Caco-2 (cell line): Measurements from ENCODE around the gene FZD2. TPM values are rescaled to one million over a fixed set of nuclear protein-coding genes. Genes with fewer than 3 reads are reported as not detected.

Experiments
- BruUV-seq: library from RNA; stranded (reverse); fragments of 400-500 nt; replicated peaks from 2 replicates; lab custom pipeline; 2021; lab: Mats Ljungman, UMichigan
- CTCF ChIA-PET: fragments of 300-600 bp; sonication (Branson Sonifier 250); formaldehyde crosslinking; loops from one replicate; lab custom pipeline; 2022; ENCODE audit warnings: antibody characterized with exemption; lab: Charles Lee
- POLR2A ChIA-PET: fragments of 300-600 bp; sonication (Branson Sonifier 250); formaldehyde crosslinking; loops from one replicate; lab custom pipeline; 2022; ENCODE audit warnings: antibody characterized with exemption; lab: Charles Lee
- DNase-seq, 2 experiments: peaks; one replicate each; pipeline versions ENCODE4 v3.0.0 to v3.0.0-alpha.2; 2020 to 2022
- H3K27me3 ChIP-seq: replicated peaks from 2 replicates; pipeline ENCODE4 v1.6.0; 2011; ENCODE audit warnings: low read length; ENCODE audit not compliant: control insufficient read depth, insufficient read depth
- H3K36me3 ChIP-seq: 2 replicates; pipeline ENCODE4 v1.5.1; 2011; ENCODE audit warnings: low read length; ENCODE audit not compliant: control insufficient read depth, insufficient read depth
- H3K4me1 ChIP-seq: fragments of 250-450 bp; sonication (Bioruptor Pico); 2 replicates; pipeline ENCODE4 v1.5.1; 2020; ENCODE audit warnings: mild to moderate bottlenecking
- H3K4me3 ChIP-seq: 2 replicates; pipeline ENCODE4 v1.5.1; 2011; ENCODE audit warnings: low read depth, mild to moderate bottlenecking, control low read depth, low read length
- H3K9me3 ChIP-seq: fragments of 250-450 bp; sonication (Bioruptor Pico); 2 replicates; pipeline ENCODE4 v1.5.1; 2020; ENCODE audit warnings: mild to moderate bottlenecking, moderate library complexity
- H3K27ac Mint-ChIP-seq: one replicate; pipeline ENCODE4 v1.8.0; 2022; ENCODE audit warnings: mixed read lengths; ENCODE audit not compliant: unreplicated experiment
- H3K27me3 Mint-ChIP-seq: one replicate; pipeline ENCODE4 v1.8.0; 2022; ENCODE audit warnings: mixed read lengths; ENCODE audit not compliant: insufficient read depth, unreplicated experiment
- H3K36me3 Mint-ChIP-seq: one replicate; pipeline ENCODE4 v1.8.0; 2022; ENCODE audit warnings: mild to moderate bottlenecking, mixed read lengths; ENCODE audit not compliant: insufficient read depth, unreplicated experiment
- H3K4me1 Mint-ChIP-seq: one replicate; pipeline ENCODE4 v1.8.0; 2022; ENCODE audit warnings: low read depth, mixed read lengths; ENCODE audit not compliant: unreplicated experiment
- H3K4me3 Mint-ChIP-seq: one replicate; pipeline ENCODE4 v1.8.0; 2022; ENCODE audit warnings: mild to moderate bottlenecking, moderate library complexity, mixed read lengths; ENCODE audit not compliant: unreplicated experiment
- H3K9me3 Mint-ChIP-seq: one replicate; pipeline ENCODE4 v1.8.0; 2022; ENCODE audit warnings: mixed read lengths; ENCODE audit not compliant: unreplicated experiment
- intact Hi-C: fragments of 100-400 bp; cut with micrococcal nuclease; formaldehyde crosslinking; loops from one replicate; pipeline ENCODE4 v1.10.0; 2022; ENCODE audit not compliant: unreplicated experiment
- total RNA-seq: library from RNA; stranded (reverse); gene quantifications from 2 replicates; pipeline ENCODE4 v1.2.3, GENCODE V29; 2022
- TF ChIP-seq, protein P1 (sequence below), 2 experiments: fragments of 200-600 bp in 1 of 2; IDR thresholded peaks; 1 replicate in 1 of 2; 2 replicates in 1 of 2; pipeline versions ENCODE4 v1.5.1 to v1.8.0; 2011 to 2022; ENCODE audit warnings: antibody characterized with exemption in 1 of 2, control low read depth in 1 of 2, inconsistent platforms in 1 of 2, low read depth in 1 of 2, low read length in 1 of 2, mild to moderate bottlenecking in 1 of 2, moderate library complexity in 1 of 2; ENCODE audit not compliant: insufficient read depth in 1 of 2, severe bottlenecking in 1 of 2, unreplicated experiment in 1 of 2

FZD2 gene
- total RNA-seq, 1 experiment from 2014 or later: 39.5 TPM

DNA sequence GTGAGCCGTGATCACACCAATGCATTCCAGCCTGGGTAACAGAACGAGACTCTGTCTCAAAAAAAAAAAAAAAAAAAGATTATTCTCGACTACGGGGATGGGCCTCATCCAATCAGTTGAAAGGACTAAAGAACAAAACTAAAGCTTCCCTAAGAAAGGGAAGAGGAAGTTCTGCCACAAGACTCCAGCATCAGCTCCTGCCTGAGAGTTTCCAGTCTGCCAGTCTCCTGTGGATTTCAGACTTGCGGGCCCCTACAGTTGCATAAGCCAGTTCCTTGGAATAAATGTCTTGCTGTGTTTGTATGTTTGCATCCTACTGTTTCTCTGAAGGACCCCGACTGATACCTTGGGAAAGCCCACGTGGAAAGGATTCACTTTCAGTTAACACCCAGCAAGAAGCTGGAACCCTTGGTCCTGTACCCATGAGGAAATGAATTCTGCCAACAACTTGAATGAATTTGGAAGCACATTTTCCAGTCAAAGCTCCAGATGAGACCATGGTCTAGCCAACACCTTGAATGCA is 26.3 kb upstream of the FZD2 start:
- CTCF ChIA-PET: interaction anchor here (0.5 to 1.2 kb wide), 2 partner anchors 109 to 139 kb away, joined by 3 to 6 read pairs; no protein-coding TSS in a partner anchor
- Mint-ChIP-seq H3K9me3 (peaks cover 8% of the 10 kb centered on the region), H3K4me1 (peaks cover 15% of the 10 kb centered on the region), H3K36me3 (peaks cover 5% of the 10 kb centered on the region), H3K27ac (no peak overlapping the region), H3K4me3 (no peak overlapping the region), H3K27me3 (no peaks in the 10 kb centered on the region)
- TF ChIP-seq, protein P1, sequence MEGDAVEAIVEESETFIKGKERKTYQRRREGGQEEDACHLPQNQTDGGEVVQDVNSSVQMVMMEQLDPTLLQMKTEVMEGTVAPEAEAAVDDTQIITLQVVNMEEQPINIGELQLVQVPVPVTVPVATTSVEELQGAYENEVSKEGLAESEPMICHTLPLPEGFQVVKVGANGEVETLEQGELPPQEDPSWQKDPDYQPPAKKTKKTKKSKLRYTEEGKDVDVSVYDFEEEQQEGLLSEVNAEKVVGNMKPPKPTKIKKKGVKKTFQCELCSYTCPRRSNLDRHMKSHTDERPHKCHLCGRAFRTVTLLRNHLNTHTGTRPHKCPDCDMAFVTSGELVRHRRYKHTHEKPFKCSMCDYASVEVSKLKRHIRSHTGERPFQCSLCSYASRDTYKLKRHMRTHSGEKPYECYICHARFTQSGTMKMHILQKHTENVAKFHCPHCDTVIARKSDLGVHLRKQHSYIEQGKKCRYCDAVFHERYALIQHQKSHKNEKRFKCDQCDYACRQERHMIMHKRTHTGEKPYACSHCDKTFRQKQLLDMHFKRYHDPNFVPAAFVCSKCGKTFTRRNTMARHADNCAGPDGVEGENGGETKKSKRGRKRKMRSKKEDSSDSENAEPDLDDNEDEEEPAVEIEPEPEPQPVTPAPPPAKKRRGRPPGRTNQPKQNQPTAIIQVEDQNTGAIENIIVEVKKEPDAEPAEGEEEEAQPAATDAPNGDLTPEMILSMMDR (IDR thresholded peaks at IDR 0.05; ENCODE audit: insufficient read depth in 1 of 2, low read depth in 1 of 2, low read length in 1 of 2, severe bottlenecking in 1 of 2, unreplicated experiment in 1 of 2): no peak
- intact Hi-C loops: loop anchor here (5.0 kb wide), 1 partner anchor 336 kb away; no protein-coding TSS in a partner anchor
- H3K36me3 ChIP-seq: no peaks in the 10 kb centered on the region
- no peak overlapping the region for H3K4me3 ChIP-seq
- peaks cover 30% of the 10 kb centered on the region for H3K4me1 ChIP-seq
- POLR2A ChIA-PET: no interaction called here
- BruUV-seq: no TSS peak
- no peak for DNase-seq
- H3K9me3 ChIP-seq: peaks cover 7% of the 10 kb centered on the region; the same call in 1 of the 2 replicates
- no peaks in the 10 kb centered on the region; the same call in 1 of the 2 replicates for H3K27me3 ChIP-seq

DNA sequence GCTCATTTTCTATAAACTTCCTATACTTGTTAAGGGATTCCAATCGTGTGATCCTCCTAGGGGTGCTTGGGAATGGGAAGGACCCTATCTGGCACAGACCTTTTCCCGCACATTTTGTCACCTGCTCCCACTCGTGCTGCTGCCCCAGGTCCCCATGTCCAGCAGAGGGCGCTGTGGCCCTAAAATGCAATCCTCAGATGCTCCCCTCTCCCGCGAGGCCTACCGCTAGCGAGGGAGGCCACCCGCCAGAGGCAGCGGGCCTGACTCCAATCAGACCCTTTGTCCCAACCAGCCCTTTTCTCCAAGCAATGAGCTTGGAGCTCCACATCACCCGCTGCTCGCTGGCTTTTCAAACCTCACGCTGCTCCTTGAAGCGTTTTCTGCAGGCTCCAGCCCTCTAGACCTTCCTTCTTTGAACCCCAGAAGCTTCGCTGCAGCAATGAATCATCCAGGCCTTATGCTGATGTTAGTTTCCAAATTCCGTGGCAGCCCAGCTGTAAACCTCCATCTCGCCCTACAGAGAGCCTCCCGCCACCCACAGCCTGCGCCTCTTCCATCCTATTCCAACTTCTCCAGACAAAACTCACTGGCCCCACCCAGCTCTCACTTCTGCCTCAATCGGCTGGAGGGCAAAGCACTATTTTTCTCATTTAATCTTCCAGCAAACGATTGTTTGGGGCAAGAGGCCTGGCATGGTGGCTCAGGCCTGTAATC is 23.6 kb upstream of the FZD2 start:
- ChIA-PET CTCF (interaction anchor here (0.7 to 1.5 kb wide), 12 partner anchors 8 to 138 kb away, joined by 3 to 13 read pairs (median 5); partner anchors contain the start of gene FZD2), POLR2A (interaction anchor here (0.9 kb wide), 1 partner anchor 24 kb away, joined by 3 read pairs; the partner anchor contains the start of gene FZD2)
- H3K36me3 Mint-ChIP-seq: peaks cover 4% of the 10 kb centered on the region
- DNase-seq: peak; percentile 92 to 94
- no peak overlapping the region for H3K4me3 Mint-ChIP-seq
- no peaks in the 10 kb centered on the region for H3K9me3 ChIP-seq
- intact Hi-C loops: loop anchor here (1.0 to 5.0 kb wide), 5 partner anchors 23 to 334 kb away; partner anchors contain the start of gene FZD2
- H3K36me3 ChIP-seq: no peaks in the 10 kb centered on the region
- no peak overlapping the region for H3K4me3 ChIP-seq
- TF ChIP-seq, protein P1 (IDR thresholded peaks at IDR 0.05; ENCODE audit: insufficient read depth in 1 of 2, low read depth in 1 of 2, low read length in 1 of 2, severe bottlenecking in 1 of 2, unreplicated experiment in 1 of 2): peak; percentile 95
- H3K27me3 ChIP-seq: no peaks in the 10 kb centered on the region; the same call in 1 of the 2 replicates
- peak overlapping the region; percentile 68 for H3K27ac Mint-ChIP-seq
- H3K4me1 ChIP-seq: peaks cover 41% of the 10 kb centered on the region
- BruUV-seq: no TSS peak
- H3K4me1 Mint-ChIP-seq: peaks cover 22% of the 10 kb centered on the region
- H3K27me3 Mint-ChIP-seq: no peaks in the 10 kb centered on the region
- no peaks in the 10 kb centered on the region for H3K9me3 Mint-ChIP-seq
